ENCODE results near the gene ADGRG4. TPM values are rescaled to one million over a fixed set of nuclear protein-coding genes. Genes with fewer than 3 reads are reported as not detected.
"Not testable (repeated sequence)": the region's sequence is repeated elsewhere in the genome, so short reads cannot be mapped to it uniquely, and the experiment has no call there.

The ADGRG4 gene
- total RNA-seq, 1 donor from 2014 or later, result 0.67 TPM

- no peak for DNase-seq (ENCODE audit: low spot score)
Measured at GRCh38 chrX:136386826-136387225, 86.1 kb downstream of the ADGRG4 start.

GRCh38 chrX:136387951-136388502, 87.3 kb downstream of the ADGRG4 start:
- DNase-seq (ENCODE audit: low spot score), result no peak

DNA sequence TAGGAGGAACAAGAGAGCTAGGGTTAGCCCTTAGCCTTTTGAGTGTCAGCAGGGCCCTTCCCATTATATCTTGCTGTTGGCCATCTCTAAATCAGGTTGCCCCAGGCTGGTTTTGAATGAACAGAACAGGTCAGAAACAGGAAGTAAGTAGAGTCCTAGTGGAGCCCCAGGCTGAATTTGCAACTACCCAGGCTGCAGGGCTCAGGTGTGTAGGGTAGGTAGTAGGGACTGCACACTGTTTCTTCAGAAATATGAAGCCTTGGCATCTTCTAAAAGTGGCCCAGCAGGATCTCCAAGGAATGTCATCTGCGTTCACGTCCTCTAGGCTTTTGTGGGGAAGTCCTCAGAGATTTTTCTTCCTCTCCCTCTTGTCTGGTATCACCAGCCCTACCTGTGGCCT, 90.2 kb downstream of the ADGRG4 start:
- DNase-seq (ENCODE audit: low spot score), result no peak

DNA sequence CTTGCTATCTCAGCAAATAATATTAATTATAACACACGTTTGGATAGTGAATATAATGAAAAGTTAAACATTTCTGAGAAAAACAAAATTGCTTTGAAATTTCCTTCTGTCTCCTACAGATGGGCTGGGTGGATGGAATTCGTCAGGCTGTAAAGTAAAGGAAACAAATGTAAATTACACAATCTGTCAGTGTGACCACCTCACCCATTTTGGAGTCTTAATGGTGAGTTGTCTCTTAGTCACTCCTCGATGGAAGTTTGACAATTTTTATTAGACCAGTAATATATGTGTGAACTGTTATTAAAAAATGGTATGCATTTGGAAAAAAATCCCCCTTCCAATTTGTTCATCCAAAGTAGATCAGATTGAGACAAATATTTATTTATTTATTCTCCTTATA, 94.5 kb downstream of the ADGRG4 start:
- DNase-seq (ENCODE audit: low spot score), result no peak

DNA sequence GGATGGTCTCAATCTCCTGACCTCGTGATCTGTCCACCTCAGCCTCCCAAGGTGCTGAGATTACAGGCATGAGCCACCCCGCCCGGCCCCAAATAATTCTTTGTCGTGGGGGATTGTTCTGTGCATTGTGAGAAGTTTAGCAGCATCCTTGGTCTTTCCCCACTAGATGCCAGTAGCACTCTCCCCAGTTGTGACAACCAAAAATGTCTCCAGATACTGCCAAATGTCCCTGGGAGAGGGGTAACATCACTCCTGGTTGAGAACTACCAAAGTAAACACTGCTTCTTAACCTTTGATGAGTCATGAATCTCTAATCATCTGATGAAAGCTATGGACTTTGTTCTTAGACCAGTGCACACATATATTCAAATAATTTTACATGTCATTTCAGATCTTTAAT, 96.2 kb downstream of the ADGRG4 start:
- DNase-seq (ENCODE audit: low spot score), result no peak

- no peak for DNase-seq (ENCODE audit: low spot score)
Measured at GRCh38 chrX:136405126-136405525, 104.4 kb downstream of the ADGRG4 start.

- DNase-seq (ENCODE audit: low spot score), result no peak
Measured at GRCh38 chrX:136417806-136418205, 117.0 kb downstream of the ADGRG4 start.

DNA sequence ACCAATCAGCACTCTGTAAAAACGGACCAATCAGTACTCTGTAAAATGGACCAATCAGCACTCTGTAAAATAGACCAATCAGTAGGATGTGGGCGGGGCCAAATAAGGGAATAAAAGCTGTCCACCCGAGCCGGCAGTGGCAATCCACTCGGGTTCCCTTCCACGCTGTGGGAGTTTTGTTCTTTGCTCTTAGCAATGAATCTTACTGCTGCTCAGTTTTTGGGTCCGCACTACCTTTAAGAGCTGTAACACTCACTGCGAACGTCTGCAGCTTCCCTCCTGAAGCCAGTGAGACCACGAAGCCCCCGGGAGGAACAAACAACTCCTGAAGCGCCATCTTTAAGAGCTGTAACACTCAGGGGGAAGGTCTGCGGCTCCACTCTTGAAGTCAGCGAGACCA, 120.6 kb downstream of the ADGRG4 start:
- no peak for DNase-seq (ENCODE audit: low spot score)

GRCh38 chrX:136423724-136424123, 123.0 kb downstream of the ADGRG4 start:
- no peak for DNase-seq (ENCODE audit: low spot score)

GRCh38 chrX:136425996-136426395, 125.2 kb downstream of the ADGRG4 start:
- no peak for DNase-seq (ENCODE audit: low spot score)

DNA sequence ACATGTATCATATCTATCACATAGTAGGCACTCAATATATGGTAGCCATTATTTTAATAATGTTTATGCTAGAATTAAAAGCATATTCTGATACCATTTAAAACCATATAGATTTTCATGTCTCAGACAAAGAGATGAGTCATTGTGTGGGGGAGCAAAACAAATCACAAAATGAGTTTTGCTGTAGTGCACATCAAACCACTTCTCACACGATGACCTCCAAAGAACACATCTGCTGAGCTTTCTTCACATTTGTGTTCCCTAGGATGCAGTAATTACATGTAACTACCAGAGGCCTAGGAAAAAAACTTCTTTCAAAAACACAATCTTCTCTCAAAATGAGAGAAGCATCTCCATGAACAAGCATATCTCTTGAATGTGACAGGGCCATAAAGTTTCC, 130.9 kb downstream of the ADGRG4 start:
- no peak for DNase-seq (ENCODE audit: low spot score)

DNA sequence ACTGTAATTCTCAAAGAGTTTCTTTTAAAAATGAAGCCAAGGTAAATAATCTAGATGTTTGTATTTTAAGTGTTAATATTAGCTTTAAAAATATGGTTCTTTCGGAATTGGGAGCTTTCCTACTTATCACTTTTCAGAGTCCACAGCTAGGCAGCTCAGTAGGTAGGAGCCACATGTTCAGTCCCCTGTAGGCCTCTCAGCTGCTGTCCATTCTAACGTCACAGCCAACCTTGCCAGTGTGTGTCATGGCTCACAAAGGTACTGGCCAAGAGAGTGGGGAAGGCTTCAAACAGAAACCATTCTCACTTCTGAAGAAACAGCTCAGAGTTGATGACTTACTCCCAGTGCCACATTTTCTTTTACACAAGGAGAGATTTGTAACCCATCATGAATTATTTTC, 137.0 kb downstream of the ADGRG4 start:
- DNase-seq (ENCODE audit: low spot score), result no peak

GRCh38 chrX:136438192-136438591, 137.4 kb downstream of the ADGRG4 start:
- no peak for DNase-seq (ENCODE audit: low spot score)

DNA sequence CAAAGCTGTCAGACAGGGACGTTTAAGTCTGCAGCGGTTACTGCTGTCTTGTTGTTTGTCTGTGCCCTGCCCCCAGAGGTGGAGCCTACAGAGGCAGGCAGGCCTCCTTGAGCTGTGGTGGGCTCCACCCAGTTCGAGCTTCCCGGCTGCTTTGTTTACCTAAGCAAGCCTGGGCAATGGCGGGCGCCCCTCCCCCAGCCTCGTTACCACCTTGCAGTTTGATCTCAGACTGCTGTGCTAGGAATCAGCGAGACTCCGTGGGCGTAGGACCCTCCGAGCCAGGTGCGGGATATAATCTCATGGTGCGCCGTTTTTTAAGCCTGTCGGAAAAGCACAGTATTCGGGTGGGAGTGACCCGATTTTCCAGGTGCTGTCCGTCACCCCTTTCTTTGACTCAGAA, 144.9 kb downstream of the ADGRG4 start:
- not testable (repeated sequence) for DNase-seq (ENCODE audit: low spot score)

- no peak for DNase-seq (ENCODE audit: low spot score)
Measured at GRCh38 chrX:136446208-136446607, 145.4 kb downstream of the ADGRG4 start.

DNA sequence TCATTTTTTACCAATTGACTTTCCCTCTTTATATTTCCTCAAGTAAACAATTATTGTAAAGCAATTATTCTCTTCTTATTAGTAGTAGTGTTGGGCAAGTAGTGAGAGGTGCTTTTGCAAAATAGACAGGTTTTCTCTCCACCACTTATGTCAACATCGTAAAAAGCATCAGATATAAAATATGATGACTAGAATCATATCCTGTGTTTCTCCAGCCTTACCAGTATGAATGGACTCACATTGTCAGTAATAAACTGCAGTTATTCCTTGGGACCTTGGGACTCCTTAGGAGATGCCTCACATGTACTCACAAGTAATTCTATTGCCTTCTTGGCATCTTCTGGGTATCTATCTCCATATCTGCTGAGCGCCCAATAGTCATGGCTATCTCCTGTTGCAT, 146.5 kb downstream of the ADGRG4 start:
- no peak for DNase-seq (ENCODE audit: low spot score)

DNA sequence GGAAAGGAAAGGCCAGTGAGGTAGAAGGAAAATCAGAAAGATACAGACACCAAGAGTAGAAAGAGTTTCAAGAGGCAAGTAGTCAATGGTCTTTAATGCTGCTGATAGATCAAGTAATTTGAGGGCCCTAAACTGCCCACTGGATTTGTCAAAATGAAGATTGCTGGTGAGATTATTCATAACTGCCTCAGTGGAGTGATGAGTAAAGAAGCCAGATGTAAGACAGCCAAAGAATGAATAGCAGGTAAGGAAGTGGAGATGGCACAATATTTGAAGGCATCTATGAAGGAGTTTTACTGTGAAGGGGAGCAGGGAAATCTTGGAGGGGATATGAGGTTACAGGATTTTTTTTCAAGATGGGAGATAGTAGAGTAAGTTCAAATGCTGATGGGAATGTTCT, 147.2 kb downstream of the ADGRG4 start:
- DNase-seq (ENCODE audit: low spot score), result no peak

- DNase-seq (ENCODE audit: low spot score), result no peak
Measured at GRCh38 chrX:136450050-136450830, 149.5 kb downstream of the ADGRG4 start.

GRCh38 chrX:136452614-136453013, 151.9 kb downstream of the ADGRG4 start:
- DNase-seq (ENCODE audit: low spot score), result no peak

DNA sequence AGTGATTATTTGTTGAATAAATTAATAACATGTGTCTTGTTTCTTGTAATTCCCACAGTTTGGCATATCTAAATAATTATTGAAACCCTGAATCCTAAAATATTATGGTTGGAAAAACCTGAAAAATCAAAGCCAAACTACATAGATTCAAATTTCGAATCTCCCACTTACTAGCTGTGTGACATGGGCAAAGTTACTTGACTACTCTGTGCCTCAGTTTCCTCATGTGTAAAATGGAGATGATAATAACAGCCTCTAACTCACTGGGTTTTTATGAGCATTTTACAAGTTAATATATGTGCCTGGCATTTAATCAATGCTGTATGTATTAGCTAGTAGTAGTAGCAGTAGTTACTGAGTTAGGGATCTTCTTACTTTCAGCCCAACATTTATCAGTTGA, 152.4 kb downstream of the ADGRG4 start:
- DNase-seq (ENCODE audit: low spot score), result no peak

- DNase-seq (ENCODE audit: low spot score), result no peak
Measured at GRCh38 chrX:136453771-136454170, 153.0 kb downstream of the ADGRG4 start.

GRCh38 chrX:136456133-136456532, 155.4 kb downstream of the ADGRG4 start:
- no peak for DNase-seq (ENCODE audit: low spot score)

- no peak for DNase-seq (ENCODE audit: low spot score)
Measured at GRCh38 chrX:136457303-136457917, 156.6 kb downstream of the ADGRG4 start.

Measured in mesenteric fat pad (tissue), 1 donor.